ENCODE data around the gene CLPX.
"Not testable (repeated sequence)": the region's sequence is repeated elsewhere in the genome, so short reads cannot be mapped to it uniquely, and the experiment has no call there.

The CLPX gene

DNA sequence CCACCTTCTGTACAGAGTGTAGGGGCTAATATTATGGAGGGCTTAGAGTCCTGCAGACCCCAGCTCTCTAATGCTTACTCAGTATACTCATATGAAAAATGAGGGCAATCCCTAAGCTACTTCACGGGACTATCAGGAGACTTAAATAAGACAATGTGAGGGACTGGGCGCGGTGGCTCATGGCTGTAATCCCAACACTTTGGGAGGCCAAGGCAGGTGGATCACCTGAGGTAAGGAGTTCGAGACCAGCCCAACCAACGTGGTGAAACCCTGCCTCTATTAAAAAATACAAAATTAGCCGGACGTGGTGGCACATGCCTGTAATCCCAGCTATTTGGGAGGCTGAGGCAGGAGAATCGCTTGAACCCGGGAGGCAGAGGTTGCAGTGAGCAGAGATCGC lies 85.3 kb downstream of the CLPX start:
- DNase-seq: not testable (repeated sequence)

DNA sequence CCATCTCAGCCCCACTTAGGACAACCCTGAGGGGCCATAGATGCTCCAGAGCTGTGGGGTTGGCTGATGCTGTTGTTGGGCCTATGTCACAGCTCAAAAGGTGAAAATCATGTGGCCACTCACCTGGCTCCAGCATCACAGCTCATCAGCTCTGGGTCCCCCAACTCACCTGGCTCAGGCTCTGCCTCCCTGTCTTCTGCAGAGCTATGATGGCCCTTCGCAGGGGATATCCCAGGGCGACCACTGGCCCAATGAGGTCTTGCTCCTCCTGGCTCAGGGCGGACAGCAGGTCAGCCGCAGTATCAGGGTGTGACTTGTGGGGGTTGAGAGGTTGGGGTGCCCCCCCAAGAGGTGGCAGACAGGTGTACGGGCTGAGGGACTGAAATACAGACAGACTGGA lies 85.8 kb downstream of the CLPX start:
- DNase-seq: no peak
